ENCODE results near the gene GRIN2A. TPM values are rescaled to one million over a fixed set of nuclear protein-coding genes. Genes with fewer than 3 reads are reported as not detected.

Gene GRIN2A
- total and polyA plus RNA-seq, 4 donors: 0.13 to 3.3 (median 1.1) TPM

DNA sequence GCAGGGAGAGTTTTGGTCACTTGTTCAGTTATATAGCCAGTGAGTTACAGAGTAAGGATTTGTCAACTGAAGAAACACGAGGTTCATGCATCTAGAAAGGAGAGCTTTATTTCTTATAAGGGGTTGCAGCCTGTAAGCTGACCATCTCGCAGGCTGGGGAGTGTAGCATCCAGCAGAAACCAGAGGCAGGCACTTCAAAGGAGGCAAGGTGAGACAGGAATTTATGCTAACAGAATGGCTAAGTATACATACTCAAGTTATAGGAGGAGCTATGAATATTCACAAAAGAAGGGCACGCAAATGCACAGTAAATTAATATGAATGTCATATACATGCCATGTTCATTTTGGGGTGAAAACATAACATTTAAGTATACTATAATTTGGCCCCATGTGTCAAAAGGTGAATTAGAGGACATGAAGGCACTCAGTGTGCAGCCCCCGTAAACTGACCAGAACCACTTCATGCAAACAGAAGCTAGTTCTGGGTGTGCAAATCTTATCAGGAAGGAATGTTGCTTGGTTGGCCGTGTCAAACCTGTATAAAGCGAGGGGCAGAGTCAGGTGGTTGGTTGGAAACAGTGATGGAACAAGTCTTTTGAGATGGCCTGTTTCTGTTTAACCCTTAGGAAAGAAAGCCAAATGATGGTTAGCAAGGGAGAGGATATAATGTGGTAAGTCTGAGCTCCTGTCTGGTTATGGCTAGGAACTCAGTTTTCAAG, 97.0 kb downstream of the GRIN2A start:
- Histone ChIP-seq H3K4me1 (ENCODE audit: control insufficient read depth in 1 of 2, insufficient read depth in 2 of 2, low read length in 2 of 2) (peaks cover 0 to 4% of the 10 kb centered on the region in 2 donors), H3K9me3 (ENCODE audit: control insufficient read depth, low read length) (no peaks in the 10 kb centered on the region), H3K36me3 (ENCODE audit: control insufficient read depth in 1 of 2, insufficient read depth in 2 of 2, low read length in 1 of 2) (no peaks in the 10 kb centered on the region), H3K4me3 (ENCODE audit: low read length in 2 of 2) (no peak overlapping the region), H3K27ac (ENCODE audit: low read depth in 1 of 2, low read length in 2 of 2) (no peak overlapping the region), H3K27me3 (ENCODE audit: control insufficient read depth in 1 of 2, insufficient read depth in 2 of 2, low read length in 1 of 2) (no peaks in the 10 kb centered on the region)
- DNase-seq: no peak
- 70 to 87% methylated on average over 6 of the region's 6 CpGs for WGBS, 2 donors
- no peak for ATAC-seq (ENCODE audit: low FRiP score)
- intact Hi-C loops (cut with DNase I): loop anchor here in 1 of 2 donors (5.0 kb wide), 1 partner anchor 82 kb away; no protein-coding TSS in a partner anchor

DNA sequence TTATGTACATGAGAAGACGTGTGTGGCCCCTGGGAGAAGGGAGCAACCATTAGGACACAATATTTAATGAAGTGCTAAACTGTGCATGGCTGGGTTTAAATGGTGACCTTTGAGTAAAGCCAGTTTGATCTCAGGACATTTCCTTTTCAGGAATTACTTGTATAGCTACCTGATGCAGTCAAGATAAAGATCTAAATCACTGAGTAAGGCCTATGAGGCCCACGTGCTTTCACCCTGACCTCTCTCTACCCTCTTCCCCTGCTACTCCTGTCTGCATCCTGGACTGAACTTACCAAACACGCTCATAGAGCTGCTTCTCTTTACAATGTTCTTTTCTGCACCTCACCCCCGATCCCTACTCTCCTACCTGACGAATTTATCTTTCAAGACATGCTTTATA, 98.9 kb downstream of the GRIN2A start:
- no peak overlapping the region for H3K4me3 ChIP-seq (ENCODE audit: low read length in 2 of 2)
- intact Hi-C loops (cut with DNase I): loop anchor here in 1 of 2 donors (5.0 kb wide), 1 partner anchor 39 kb away; no protein-coding TSS in a partner anchor
- H3K36me3 ChIP-seq (ENCODE audit: control insufficient read depth in 1 of 2, insufficient read depth in 2 of 2, low read length in 1 of 2): no peaks in the 10 kb centered on the region
- no peak overlapping the region for H3K27ac ChIP-seq (ENCODE audit: low read depth in 1 of 2, low read length in 2 of 2)
- H3K9me3 ChIP-seq (ENCODE audit: control insufficient read depth, low read length): no peaks in the 10 kb centered on the region
- 77 to 83% methylated on average over 5 of the region's 5 CpGs for WGBS, 2 donors
- peaks cover 0 to 5% of the 10 kb centered on the region in 2 donors for H3K4me1 ChIP-seq (ENCODE audit: control insufficient read depth in 1 of 2, insufficient read depth in 2 of 2, low read length in 2 of 2)
- ATAC-seq (ENCODE audit: low FRiP score): no peak
- DNase-seq: no peak
- no peaks in the 10 kb centered on the region for H3K27me3 ChIP-seq (ENCODE audit: control insufficient read depth in 1 of 2, insufficient read depth in 2 of 2, low read length in 1 of 2)

DNA sequence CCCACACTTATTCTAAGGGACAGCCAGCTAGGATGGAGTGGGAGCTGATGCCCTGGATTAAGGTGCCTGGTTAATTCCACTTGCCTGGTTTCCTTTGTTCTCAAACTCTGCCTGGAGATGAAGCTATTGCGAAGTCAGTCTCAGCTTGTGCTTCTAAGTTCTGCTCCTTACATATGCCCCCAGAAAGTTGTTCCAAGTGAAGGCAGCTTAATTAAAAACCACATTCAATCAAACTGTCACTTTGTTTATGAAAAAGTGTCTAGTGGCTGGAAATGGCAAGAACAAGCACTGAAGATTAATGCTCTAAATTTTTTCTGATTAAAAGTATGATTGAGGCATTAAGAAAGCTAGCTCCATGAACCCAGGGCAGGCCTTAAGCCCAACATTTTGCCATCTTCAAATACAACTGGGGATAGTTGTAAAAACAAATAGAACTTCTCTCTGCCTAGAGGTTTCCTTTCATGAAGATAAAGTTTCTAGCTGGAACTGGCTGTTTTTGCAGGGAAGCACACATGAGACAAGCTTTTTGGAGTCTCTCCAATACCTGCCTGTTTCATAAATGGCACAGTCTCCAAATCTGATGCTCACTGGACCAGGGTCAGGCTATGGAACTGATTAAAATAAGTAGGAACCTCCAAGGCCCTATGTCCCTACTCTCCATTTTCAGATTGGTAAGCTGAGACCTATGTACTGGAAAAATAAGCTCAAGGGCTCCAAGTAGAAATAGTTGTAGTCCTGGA, 100.9 kb downstream of the GRIN2A start:
- no peaks in the 10 kb centered on the region for H3K36me3 ChIP-seq (ENCODE audit: control insufficient read depth in 1 of 2, insufficient read depth in 2 of 2, low read length in 1 of 2)
- H3K27ac ChIP-seq (ENCODE audit: low read depth in 1 of 2, low read length in 2 of 2): peak overlapping the region in 1 of 2 donors; percentile 85
- H3K4me3 ChIP-seq (ENCODE audit: low read length in 2 of 2): no peak overlapping the region
- peaks cover 0 to 5% of the 10 kb centered on the region in 2 donors for H3K4me1 ChIP-seq (ENCODE audit: control insufficient read depth in 1 of 2, insufficient read depth in 2 of 2, low read length in 2 of 2)
- ATAC-seq (ENCODE audit: low FRiP score) (no peak), DNase-seq (no peak)
- WGBS, 2 donors: 81 to 83% methylated on average over 1 of the region's 1 CpG
- no peaks in the 10 kb centered on the region for H3K9me3 ChIP-seq (ENCODE audit: control insufficient read depth, low read length)
- intact Hi-C loops (cut with DNase I): loop anchor here in 1 of 2 donors (5.0 kb wide), 1 partner anchor 41 kb away; no protein-coding TSS in a partner anchor
- no peaks in the 10 kb centered on the region for H3K27me3 ChIP-seq (ENCODE audit: control insufficient read depth in 1 of 2, insufficient read depth in 2 of 2, low read length in 1 of 2)

DNA sequence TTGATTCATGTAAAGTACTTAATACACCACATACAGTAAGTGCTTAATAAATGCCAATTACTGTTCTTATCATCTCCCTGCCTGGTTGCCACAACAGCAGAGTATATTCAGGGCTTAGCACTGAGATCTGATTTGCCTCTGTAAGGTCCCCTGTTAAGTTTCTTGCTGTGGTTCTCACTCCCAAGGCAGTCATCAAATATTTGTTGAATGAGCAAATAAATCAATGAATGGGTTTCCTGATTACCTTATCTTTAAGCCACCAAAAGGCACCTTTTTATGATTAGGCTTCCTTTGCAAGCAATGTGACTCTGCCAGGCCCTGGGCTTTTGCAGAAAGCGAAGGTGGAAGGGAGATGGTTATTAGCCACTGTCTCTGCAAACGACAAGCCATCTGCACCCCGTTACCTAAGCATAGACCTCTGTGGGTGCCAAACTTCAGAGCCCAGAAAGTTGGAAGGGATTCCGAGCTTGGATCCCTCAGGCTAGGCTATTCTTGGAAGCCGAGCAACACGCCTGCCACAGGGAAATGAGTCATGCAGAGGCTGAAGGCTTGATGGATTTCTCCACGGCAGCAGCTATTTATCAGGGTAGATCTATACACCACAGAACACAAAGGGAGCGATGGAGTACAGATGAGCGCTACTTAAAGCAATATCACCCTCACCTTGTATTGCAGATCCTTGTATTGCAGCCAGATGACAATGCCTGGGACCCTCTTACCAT, 102.0 kb downstream of the GRIN2A start:
- intact Hi-C loops (cut with DNase I): loop anchor here in 1 of 2 donors (5.0 kb wide), 1 partner anchor 42 kb away; no protein-coding TSS in a partner anchor
- no peaks in the 10 kb centered on the region for H3K9me3 ChIP-seq (ENCODE audit: control insufficient read depth, low read length)
- 0 to 1% methylated on average over 9 of the region's 9 CpGs for whole genome bisulfite sequencing, 2 donors
- no peak overlapping the region for H3K4me3 ChIP-seq (ENCODE audit: low read length in 2 of 2)
- peaks cover 0 to 5% of the 10 kb centered on the region in 2 donors for H3K4me1 ChIP-seq (ENCODE audit: control insufficient read depth in 1 of 2, insufficient read depth in 2 of 2, low read length in 2 of 2)
- H3K36me3 ChIP-seq (ENCODE audit: control insufficient read depth in 1 of 2, insufficient read depth in 2 of 2, low read length in 1 of 2): no peaks in the 10 kb centered on the region
- H3K27me3 ChIP-seq (ENCODE audit: control insufficient read depth in 1 of 2, insufficient read depth in 2 of 2, low read length in 1 of 2): no peaks in the 10 kb centered on the region
- peak overlapping the region in 1 of 2 donors; percentile 85 for H3K27ac ChIP-seq (ENCODE audit: low read depth in 1 of 2, low read length in 2 of 2)
- ATAC-seq (ENCODE audit: low FRiP score): peak; percentile 87
- DNase-seq: peak; percentile 72 to 78

DNA sequence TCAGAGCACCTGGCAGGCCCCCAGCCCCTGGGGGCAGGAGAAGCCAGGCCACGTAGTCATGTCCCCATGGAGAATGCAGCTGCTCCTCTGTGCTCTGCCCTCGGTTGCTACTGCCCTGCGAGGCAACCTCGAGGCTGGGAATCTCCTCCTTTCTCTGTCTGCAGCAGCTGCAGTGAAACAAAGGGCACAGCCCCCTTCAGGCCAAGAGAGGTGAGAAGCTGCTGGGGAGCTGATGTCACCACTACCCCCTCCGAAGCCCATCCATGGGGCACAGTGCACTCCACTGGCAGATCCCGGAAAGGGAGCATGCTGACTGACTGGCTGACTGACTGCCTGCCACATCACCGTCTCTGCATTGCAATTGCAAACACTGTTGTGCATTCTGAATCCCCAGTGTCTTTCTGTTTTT, 103.7 kb downstream of the GRIN2A start:
- no peak overlapping the region for H3K27ac ChIP-seq (ENCODE audit: low read depth in 1 of 2, low read length in 2 of 2)
- no peaks in the 10 kb centered on the region for H3K36me3 ChIP-seq (ENCODE audit: control insufficient read depth in 1 of 2, insufficient read depth in 2 of 2, low read length in 1 of 2)
- no peaks in the 10 kb centered on the region for H3K27me3 ChIP-seq (ENCODE audit: control insufficient read depth in 1 of 2, insufficient read depth in 2 of 2, low read length in 1 of 2)
- no peak overlapping the region for H3K4me3 ChIP-seq (ENCODE audit: low read length in 2 of 2)
- intact Hi-C loops (cut with DNase I): no loop called here
- no peak for DNase-seq
- 59 to 80% methylated on average over 7 of the region's 7 CpGs for WGBS, 2 donors
- peaks cover 0 to 5% of the 10 kb centered on the region in 2 donors for H3K4me1 ChIP-seq (ENCODE audit: control insufficient read depth in 1 of 2, insufficient read depth in 2 of 2, low read length in 2 of 2)
- ATAC-seq (ENCODE audit: low FRiP score): no peak
- H3K9me3 ChIP-seq (ENCODE audit: control insufficient read depth, low read length): no peaks in the 10 kb centered on the region

DNA sequence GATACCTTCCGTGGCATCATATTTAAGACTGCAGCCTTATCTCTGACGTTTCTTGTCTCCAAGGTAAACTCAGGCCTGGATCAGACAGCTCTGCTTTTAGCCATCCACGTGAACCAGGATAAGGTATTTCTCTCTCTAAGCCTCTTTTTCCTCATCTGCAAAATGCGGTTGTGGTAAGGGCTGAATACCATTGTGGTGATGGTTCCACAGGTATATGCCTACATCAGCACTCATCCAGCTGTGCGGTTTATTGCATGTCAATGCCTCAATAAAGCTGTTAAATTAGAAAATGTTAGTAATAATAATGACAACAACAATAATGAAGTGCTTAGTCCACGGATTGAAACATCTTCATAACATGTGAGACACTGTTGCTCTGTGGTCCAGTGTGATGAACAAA, 104.4 kb downstream of the GRIN2A start:
- DNase-seq: no peak
- Histone ChIP-seq H3K4me1 (ENCODE audit: control insufficient read depth in 1 of 2, insufficient read depth in 2 of 2, low read length in 2 of 2) (peaks cover 0 to 5% of the 10 kb centered on the region in 2 donors), H3K27me3 (ENCODE audit: control insufficient read depth in 1 of 2, insufficient read depth in 2 of 2, low read length in 1 of 2) (no peaks in the 10 kb centered on the region), H3K36me3 (ENCODE audit: control insufficient read depth in 1 of 2, insufficient read depth in 2 of 2, low read length in 1 of 2) (no peaks in the 10 kb centered on the region), H3K4me3 (ENCODE audit: low read length in 2 of 2) (no peak overlapping the region), H3K9me3 (ENCODE audit: control insufficient read depth, low read length) (no peaks in the 10 kb centered on the region), H3K27ac (ENCODE audit: low read depth in 1 of 2, low read length in 2 of 2) (no peak overlapping the region)
- no peak for ATAC-seq (ENCODE audit: low FRiP score)
- intact Hi-C loops (cut with DNase I): no loop called here
- 90 to 91% methylated on average over 6 of the region's 6 CpGs for WGBS, 2 donors

DNA sequence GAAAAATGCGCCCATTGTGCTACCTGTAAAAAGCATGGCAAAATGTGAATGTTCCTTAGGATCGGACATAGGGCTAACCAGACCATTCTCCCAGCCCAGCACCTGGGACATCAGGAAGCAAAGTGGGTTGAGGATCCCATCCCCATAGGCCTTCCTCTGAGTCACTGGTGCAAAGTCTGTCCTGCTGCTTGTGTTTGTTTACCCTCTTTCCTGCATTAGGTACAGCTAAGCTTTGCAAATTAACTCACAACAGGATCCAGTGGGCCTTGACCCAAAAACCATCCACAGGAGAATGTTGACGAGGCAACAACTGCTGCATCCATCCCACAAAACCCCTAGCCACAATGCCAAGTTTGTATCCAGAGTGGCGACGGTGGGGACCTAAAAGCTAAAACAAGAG, 106.2 kb downstream of the GRIN2A start:
- 95 to 97% methylated on average over 5 of the region's 5 CpGs for WGBS, 2 donors
- no peak for ATAC-seq (ENCODE audit: low FRiP score)
- H3K27ac ChIP-seq (ENCODE audit: low read depth in 1 of 2, low read length in 2 of 2): no peak overlapping the region

DNA sequence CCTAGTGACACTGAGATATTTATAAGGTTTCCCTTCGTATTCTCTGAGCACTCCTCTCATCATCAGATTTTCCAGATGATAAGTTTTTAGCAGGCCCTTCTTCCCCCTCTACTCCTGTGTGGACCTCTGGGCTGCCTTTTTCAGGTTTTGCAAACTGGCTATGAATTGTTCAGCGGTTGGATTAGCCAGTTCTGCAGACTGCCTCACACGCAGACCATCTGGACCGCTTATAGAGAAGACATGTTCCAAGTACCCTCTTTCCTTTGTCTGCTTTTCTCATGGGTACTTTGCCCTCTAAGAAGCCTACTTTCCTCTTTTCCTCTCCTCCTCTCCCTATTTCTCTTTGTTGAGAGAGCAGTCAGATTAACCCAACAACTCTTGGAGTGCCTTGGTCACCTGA, 111.6 kb downstream of the GRIN2A start:
- no peak overlapping the region for H3K27ac ChIP-seq (ENCODE audit: low read depth in 1 of 2, low read length in 2 of 2)
- DNase-seq (no peak), ATAC-seq (ENCODE audit: low FRiP score) (no peak)
- no peaks in the 10 kb centered on the region for H3K27me3 ChIP-seq (ENCODE audit: control insufficient read depth in 1 of 2, insufficient read depth in 2 of 2, low read length in 1 of 2)
- H3K9me3 ChIP-seq (ENCODE audit: control insufficient read depth, low read length): no peaks in the 10 kb centered on the region
- intact Hi-C loops (cut with DNase I): no loop called here
- H3K4me3 ChIP-seq (ENCODE audit: low read length in 2 of 2): no peak overlapping the region
- H3K4me1 ChIP-seq (ENCODE audit: control insufficient read depth in 1 of 2, insufficient read depth in 2 of 2, low read length in 2 of 2): no peaks in the 10 kb centered on the region
- no peaks in the 10 kb centered on the region for H3K36me3 ChIP-seq (ENCODE audit: control insufficient read depth in 1 of 2, insufficient read depth in 2 of 2, low read length in 1 of 2)
- 90 to 95% methylated on average over 4 of the region's 4 CpGs for WGBS, 2 donors

More for the DNA sequence above, 106.2 kb downstream of the GRIN2A start:
- peaks cover 0 to 5% of the 10 kb centered on the region in 2 donors for H3K4me1 ChIP-seq (ENCODE audit: control insufficient read depth in 1 of 2, insufficient read depth in 2 of 2, low read length in 2 of 2)
- DNase-seq: no peak
- intact Hi-C loops (cut with DNase I): no loop called here
- no peaks in the 10 kb centered on the region for H3K27me3 ChIP-seq (ENCODE audit: control insufficient read depth in 1 of 2, insufficient read depth in 2 of 2, low read length in 1 of 2)
- H3K36me3 ChIP-seq (ENCODE audit: control insufficient read depth in 1 of 2, insufficient read depth in 2 of 2, low read length in 1 of 2): no peaks in the 10 kb centered on the region
- H3K9me3 ChIP-seq (ENCODE audit: control insufficient read depth, low read length): no peaks in the 10 kb centered on the region
- H3K4me3 ChIP-seq (ENCODE audit: low read length in 2 of 2): no peak overlapping the region

Measured in aorta (tissue), 5 donors.